NCI-H2227 treated with DMSO at 0.1 percent for 48 hours (cell line): Measurements from ENCODE around the gene PPIL4.
"Not testable (repeated sequence)": the region's sequence is repeated elsewhere in the genome, so short reads cannot be mapped to it uniquely, and the experiment has no call there.

ENCODE experiments used
- DNase-seq: peaks from one replicate; lab custom pipeline; 2025; lab: John Stamatoyannopoulos, UW

Gene PPIL4

GRCh38 chr6:149529650-149530049, 16.2 kb downstream of the PPIL4 start:
- no peak for DNase-seq

DNA sequence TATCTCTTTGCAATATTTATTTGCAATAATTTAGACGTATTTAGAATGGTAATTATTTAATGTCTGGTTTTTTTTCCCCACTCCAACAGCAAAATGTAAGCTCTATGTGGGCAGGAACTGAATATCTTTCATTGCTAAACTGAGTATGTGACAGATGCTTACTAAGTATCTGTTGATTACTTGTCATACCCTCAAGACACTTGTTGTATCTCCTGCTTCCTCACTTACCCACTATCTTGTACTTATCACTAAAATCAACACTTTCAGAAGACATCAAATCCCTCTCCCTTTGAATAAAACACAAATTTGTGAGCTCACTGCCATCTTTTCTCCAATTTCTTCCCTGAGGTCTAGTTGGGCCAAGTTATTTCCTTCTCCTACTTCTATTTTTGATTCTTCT, 30.3 kb downstream of the PPIL4 start:
- DNase-seq = no peak

DNA sequence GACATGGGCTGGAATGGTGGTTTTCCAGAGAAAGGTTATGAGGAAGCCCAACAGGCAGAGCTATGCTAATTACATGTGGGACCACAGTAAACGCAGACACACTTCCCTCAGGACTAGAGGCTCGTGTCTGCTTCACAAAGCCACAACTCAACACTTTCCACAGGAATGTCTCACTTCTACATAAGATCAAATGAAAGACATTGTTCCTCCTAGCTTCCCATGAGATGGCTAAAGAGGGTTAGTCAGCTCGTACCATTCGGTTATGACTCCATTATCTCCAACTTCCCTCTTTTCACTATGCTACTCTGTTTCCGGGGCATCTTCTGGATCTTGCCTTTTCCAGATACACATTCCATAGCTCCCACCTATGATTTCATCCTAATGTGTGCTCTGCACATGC, 31.9 kb downstream of the PPIL4 start:
- DNase-seq = no peak

- no peak for DNase-seq
These were observed 34.9 kb downstream of the PPIL4 start for GRCh38 chr6:149510793-149511512.

DNA sequence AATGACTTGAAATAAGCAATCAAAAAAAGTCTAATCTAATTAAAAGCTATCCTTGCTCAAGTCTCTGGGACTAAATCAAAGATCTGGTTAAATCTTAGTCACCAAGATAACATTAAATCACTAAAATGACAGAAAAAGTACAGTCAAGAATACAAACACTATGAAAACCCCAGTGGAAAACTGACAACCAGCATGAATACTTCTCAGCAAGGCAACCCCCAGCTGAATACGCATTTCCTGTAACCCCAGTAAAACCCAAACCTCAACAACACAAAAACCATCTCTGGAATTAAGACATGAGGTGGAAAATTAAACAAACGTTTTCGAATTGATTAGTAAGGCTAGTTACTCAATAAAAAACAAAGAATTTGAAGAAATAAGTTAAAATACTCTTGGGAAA, 37.4 kb downstream of the PPIL4 start:
- DNase-seq = no peak

- no peak for DNase-seq
These were observed 42.0 kb downstream of the PPIL4 start for GRCh38 chr6:149503872-149504271.

- DNase-seq = no peak
These were observed 42.6 kb downstream of the PPIL4 start for GRCh38 chr6:149503276-149503675.

GRCh38 chr6:149501768-149502167, 44.1 kb downstream of the PPIL4 start:
- no peak for DNase-seq

GRCh38 chr6:149501201-149501600, 44.6 kb downstream of the PPIL4 start:
- DNase-seq = no peak

- DNase-seq = no peak
These were observed 45.7 kb downstream of the PPIL4 start for GRCh38 chr6:149500096-149500495.

DNA sequence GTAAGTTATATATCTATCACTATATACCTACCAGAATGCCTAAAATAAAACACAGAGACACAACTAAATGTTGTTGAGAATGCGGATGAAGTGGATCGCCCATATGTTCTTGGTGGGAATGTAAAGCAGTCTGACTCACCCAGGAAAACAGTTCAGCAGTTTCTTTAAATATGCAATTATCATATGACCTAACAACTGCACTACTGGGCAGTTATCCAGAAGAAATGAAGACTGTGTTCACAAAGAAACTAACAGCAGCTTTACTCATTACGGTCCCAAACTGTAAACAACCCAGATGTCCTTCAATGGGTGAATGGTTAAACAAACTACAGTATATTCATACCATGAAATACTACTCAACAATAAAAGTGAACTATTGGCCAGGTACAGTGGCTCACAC, 46.8 kb downstream of the PPIL4 start:
- DNase-seq = no peak

- no peak for DNase-seq
These were observed 48.5 kb downstream of the PPIL4 start for GRCh38 chr6:149497365-149497764.

- DNase-seq = not testable (repeated sequence)
These were observed 49.2 kb downstream of the PPIL4 start for GRCh38 chr6:149496597-149496996.

DNA sequence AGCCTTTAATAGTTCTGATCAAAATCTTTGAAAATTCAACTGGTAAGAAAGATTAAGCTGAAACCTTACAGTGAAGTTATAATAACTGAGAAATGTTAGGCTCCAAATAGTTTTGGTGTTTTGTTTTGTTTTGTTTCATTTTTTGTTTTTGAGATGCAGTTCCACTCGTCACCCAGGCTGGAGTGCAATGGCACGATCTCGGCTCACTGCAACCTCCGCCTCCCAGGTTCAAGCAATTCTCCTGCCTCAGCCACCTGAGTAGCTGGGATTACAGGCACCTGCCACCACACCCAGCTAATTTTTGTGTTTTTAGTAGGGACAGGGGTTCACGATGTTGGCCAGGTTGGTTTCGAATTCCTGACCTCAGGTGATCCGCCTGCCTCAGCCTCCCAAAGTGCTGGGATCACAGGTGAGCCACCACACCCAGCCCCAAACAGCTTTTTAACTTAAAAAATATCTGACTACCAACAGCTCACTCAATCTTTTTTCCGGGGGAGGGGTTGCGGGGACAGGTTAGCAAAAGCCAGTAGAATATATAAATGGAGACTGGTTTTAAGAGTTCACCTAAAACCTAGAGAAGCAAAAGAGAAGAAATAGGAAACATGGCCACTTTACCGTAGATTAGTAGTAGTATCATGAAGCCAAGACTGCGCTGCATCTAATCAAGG, 50.4 kb downstream of the PPIL4 start:
- not testable (repeated sequence) for DNase-seq

GRCh38 chr6:149494810-149495209, 51.0 kb downstream of the PPIL4 start:
- DNase-seq = not testable (repeated sequence)

- no peak for DNase-seq
These were observed 52.0 kb downstream of the PPIL4 start for GRCh38 chr6:149493761-149494320.

DNA sequence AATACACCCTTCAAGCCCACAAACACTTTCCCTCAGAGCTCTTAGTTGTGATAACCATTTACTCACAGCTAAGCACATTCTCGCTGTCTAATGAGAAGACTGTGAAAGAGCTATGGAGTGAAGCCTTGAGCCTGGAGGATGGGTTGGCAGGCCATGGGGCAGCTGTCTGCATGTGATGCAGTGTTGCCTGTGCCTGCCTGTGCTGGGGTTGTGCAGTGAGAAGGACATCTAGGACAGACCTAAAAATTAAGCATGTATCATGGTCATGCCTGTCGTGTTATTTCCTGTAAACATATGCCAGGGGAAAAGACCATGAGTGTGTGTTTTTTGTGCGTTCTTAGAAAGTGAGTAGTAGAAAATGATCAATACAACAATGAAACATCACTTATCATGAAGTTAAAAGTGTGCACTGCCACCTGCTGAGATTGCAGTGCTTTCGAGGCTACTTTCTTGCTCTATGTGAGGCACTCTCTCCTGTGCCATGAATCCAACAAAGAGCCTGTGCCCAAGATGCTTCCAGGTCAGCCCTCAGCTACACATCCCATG, 53.0 kb downstream of the PPIL4 start:
- no peak for DNase-seq

DNA sequence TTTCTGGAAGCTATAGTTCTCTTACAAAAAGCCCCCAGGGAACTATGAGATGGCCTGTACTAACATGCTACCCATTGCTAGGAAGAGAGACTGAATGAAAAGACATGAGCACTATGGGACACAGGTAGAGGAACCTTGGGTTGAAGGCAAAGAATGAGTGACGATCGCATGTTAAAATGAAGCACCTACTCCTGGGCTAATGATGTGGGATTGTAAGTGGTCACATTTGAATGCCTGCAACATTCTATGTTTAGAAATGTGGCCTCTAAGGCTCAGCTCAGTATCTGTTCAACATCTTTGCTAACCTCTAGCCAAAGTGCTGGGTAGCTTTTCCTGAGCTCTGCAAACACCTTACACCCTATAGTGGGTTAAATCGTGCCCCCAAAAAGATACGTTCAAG, 55.9 kb downstream of the PPIL4 start:
- DNase-seq = no peak

GRCh38 chr6:149488815-149489214, 57.0 kb downstream of the PPIL4 start:
- no peak for DNase-seq

- DNase-seq = no peak
These were observed 58.5 kb downstream of the PPIL4 start for GRCh38 chr6:149487316-149487715.

- no peak for DNase-seq
These were observed 60.8 kb downstream of the PPIL4 start, which contains the start of gene ZC3H12D for GRCh38 chr6:149484733-149485700. Gene ZC3H12D, minus strand, starts transcription at chr6:149485014. Its CDS starts 10,471 bp downstream, at chr6:149474543.
